ENCODE measurements around the gene TMEM237.
"Not testable (repeated sequence)": the region's sequence is repeated elsewhere in the genome, so short reads cannot be mapped to it uniquely, and the experiment has no call there.

The TMEM237 gene, protein sequence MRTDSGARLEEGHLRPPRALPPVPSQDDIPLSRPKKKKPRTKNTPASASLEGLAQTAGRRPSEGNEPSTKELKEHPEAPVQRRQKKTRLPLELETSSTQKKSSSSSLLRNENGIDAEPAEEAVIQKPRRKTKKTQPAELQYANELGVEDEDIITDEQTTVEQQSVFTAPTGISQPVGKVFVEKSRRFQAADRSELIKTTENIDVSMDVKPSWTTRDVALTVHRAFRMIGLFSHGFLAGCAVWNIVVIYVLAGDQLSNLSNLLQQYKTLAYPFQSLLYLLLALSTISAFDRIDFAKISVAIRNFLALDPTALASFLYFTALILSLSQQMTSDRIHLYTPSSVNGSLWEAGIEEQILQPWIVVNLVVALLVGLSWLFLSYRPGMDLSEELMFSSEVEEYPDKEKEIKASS

GRCh38 chr2:201643216-201643890 is at the start of gene TMEM237:
TSS of gene TMEM237 (minus strand) at chr2:201643503. CDS start at chr2:201643400, 103 bp downstream.
- DNase-seq (ENCODE audit: low read depth in 2 of 2), result peak in 1 of 2 experiments; percentile 19

- DNase-seq (ENCODE audit: low read depth in 2 of 2), result no peak
Measured at GRCh38 chr2:201685156-201685555, 41.9 kb upstream of the TMEM237 start.

- DNase-seq (ENCODE audit: low read depth in 2 of 2), result no peak
Measured at GRCh38 chr2:201680743-201681142, 37.4 kb upstream of the TMEM237 start.

GRCh38 chr2:201678401-201678800 is 35.1 kb upstream of the TMEM237 start:
- no peak for DNase-seq (ENCODE audit: low read depth in 2 of 2)

DNA sequence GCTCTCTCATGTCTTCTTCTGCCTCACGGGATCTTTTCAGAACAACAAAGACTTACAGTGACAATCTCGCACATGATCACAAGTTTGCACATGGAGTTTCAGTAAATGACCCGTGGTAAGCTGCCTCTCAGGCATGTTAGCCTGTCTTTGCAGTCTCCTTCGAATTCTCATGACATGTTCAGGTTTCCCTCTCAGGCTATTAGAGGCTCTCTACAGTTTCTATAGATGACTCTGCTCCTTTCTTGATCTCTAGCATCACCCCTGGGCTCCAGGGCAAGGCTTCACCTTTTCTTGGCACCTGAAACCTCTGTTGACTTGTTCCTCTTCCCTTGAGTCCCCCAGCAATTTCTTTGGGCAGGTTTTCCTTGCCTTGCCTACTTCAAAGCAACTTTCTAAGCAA is 32.2 kb upstream of the TMEM237 start:
- DNase-seq (ENCODE audit: low read depth in 2 of 2), result no peak

- DNase-seq (ENCODE audit: low read depth in 2 of 2), result no peak
Measured at GRCh38 chr2:201674794-201675193, 31.5 kb upstream of the TMEM237 start.

- no peak for DNase-seq (ENCODE audit: low read depth in 2 of 2)
Measured at GRCh38 chr2:201674298-201674697, 31.0 kb upstream of the TMEM237 start.

- no peak for DNase-seq (ENCODE audit: low read depth in 2 of 2)
Measured at GRCh38 chr2:201673546-201673945, 30.2 kb upstream of the TMEM237 start.

GRCh38 chr2:201671205-201671604 is 27.9 kb upstream of the TMEM237 start:
- DNase-seq (ENCODE audit: low read depth in 2 of 2), result not testable (repeated sequence)

DNA sequence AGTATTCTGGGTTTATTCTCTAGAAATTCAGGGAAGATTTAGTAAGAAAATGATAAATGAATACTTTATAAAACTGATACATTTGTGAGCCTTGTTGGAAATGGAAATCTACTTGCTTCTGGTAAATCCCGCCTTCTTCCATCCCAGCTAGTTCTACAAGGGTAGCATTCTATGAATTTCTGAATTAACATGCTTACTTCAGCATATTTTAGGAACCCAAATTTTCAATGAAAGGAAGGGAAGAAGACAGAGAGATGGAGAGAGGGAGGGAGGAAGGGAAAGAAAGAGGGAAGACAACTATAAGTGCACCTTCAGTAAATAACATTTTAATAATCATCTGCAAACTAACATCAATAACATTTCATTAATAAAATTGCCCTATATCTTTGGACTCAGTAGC is 26.6 kb upstream of the TMEM237 start:
- DNase-seq (ENCODE audit: low read depth in 2 of 2), result no peak

DNA sequence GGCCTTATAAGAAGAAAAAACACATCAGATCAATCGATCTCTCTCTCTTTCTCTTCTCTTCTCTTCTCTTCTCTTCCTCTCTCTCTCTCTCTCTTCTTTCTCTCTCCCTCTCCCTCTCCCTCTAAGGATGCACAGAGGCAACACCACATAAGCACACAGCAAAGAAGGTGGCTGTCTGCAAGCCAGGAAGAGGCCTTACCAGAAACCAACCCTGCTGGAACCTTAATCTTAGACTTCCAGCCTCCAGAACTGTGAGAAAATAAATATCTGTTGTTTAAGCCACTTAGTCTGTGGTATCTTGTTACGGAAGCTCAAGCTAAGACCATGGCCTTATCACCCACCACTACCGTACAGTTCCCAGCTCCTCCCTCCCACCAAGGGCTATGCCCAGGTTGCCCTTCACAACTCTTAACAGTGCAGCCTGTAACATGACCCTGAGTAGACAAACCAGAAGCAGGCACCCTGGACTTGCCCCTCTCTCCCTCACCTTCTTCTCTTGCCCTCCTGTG is 25.2 kb upstream of the TMEM237 start:
- DNase-seq (ENCODE audit: low read depth in 2 of 2), result no peak

GRCh38 chr2:201664334-201664733 is 21.0 kb upstream of the TMEM237 start:
- DNase-seq (ENCODE audit: low read depth in 2 of 2), result no peak

DNA sequence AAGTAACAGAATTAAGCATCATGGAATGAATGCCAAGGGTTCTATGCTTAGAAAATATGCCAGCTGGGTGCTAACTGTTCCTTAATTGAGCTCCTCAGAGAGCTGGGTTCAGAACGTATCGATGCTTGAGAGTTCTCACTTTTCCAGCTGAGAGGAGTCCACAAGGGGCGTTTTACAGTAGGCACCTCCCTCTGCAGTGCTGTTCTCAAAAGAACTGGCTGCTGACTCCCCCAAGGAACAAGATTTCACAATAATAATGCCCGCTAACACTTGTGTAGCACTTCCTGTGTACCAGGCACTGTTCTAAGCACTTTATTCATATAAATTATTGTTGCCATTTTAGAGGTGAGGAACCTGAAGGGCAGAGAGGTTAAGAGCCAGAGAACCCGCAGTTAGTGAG is 18.1 kb upstream of the TMEM237 start:
- DNase-seq (ENCODE audit: low read depth in 2 of 2), result no peak

DNA sequence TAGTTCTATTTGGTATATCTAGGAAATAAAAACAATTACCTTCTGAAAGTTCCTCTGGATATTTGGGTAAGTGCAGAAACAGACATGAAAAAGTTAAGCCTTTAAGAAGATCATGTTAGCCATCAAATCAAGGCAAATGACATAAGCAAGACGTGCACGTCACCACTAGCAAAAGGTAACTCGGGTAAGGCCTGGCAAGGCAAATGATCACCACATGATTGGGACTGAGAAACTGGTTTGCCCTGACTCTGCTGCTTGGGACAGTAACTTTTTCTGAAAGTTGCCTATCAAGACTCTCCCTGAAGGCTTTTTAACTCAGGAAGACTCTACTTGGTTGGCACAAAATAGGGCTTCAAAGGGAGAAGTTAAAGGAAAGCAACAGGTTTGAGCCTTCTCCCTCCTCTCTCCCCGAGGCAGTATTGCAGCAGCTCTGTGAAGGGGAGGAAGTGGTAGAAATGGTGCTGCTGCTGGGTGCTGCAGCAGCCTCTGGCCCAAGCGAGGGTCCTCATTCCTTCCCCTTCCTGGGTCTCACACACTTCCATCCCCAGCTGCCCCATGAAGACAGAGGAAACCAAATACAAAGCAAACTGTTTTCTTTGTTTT is 17.1 kb upstream of the TMEM237 start:
- DNase-seq (ENCODE audit: low read depth in 2 of 2), result no peak

DNA sequence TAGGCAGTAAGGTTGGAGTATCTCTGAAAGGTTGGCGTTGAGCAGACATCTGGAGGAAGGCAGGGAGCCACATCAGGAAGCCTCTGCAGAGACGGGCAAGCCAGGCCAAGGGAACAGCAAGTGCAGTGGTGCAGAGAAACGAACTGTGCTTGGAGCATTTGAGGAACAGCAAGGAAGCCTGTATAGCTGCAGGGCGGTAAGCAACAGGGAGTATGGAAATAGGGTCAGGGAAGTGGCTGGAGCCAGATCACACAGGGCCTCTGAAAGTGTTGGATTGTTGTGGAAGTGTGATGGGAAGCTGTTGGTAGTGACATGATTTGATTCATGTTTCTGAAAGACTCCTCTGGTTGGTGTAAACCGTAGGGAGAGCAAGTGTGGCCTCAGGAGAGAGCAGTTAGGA is 13.4 kb upstream of the TMEM237 start:
- DNase-seq (ENCODE audit: low read depth in 2 of 2), result no peak

GRCh38 chr2:201656102-201656501 is 12.8 kb upstream of the TMEM237 start:
- DNase-seq (ENCODE audit: low read depth in 2 of 2), result no peak

GRCh38 chr2:201654616-201655384 is 11.5 kb upstream of the TMEM237 start:
- DNase-seq (ENCODE audit: low read depth in 2 of 2), result no peak

- no peak for DNase-seq (ENCODE audit: low read depth in 2 of 2)
Measured at GRCh38 chr2:201653221-201653620, 9.9 kb upstream of the TMEM237 start.

GRCh38 chr2:201649442-201649841 is 6.1 kb upstream of the TMEM237 start:
- no peak for DNase-seq (ENCODE audit: low read depth in 2 of 2)

DNA sequence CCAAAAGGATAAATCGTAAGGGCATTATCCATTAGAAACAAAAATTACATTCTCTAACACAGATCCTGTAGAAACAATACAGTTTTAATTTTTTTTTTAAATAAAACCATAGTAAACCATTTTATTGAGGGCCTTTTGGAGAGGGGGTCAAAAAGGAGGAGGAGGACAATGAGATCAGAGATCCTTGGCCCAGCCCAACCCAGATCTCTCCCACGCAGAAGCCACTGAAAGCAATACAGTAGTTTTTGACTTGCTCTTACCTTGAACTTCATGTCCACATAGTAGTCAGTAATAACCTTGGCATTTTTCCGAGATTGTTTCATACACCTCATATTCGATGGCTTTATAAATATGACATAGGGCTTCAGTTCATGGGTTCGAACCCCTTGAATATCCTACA is 4.1 kb upstream of the TMEM237 start:
- no peak for DNase-seq (ENCODE audit: low read depth in 2 of 2)

DNA sequence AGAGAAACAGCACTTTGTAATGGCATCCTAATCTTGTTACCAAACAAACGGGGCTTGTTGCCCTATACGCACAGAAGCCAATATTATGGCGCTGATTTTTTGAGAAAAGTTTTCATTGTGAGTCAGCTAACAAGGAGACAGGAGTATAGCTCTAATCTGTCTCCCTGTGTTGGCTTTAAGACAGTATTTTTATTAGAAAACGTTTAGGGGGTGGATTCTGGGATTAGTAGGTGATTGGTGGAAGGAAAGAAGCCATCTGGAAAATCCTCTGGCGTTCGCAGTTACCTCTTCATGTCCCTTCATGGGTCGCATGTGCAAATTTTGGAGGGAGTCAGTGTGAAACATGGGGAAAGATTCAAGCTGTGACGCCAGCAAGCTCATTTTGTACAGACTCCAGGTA is 698 bp upstream of the TMEM237 start:
- DNase-seq (ENCODE audit: low read depth in 2 of 2), result no peak
